GM23338 (cell line): Measurements from ENCODE around the gene RFX3. TPM values are rescaled to one million over a fixed set of nuclear protein-coding genes. Genes with fewer than 3 reads are reported as not detected.

Experiments
- ATAC-seq: fragments of 200-7000 bp; cut with Tn5 transposase; 3 replicates; pipeline ENCODE4 v1.9.1; 2020
- DNase-seq: peaks from one replicate; pipeline ENCODE4 v3.0.0-alpha.2; 2015; ENCODE audit warnings: low spot score
- H2AFZ ChIP-seq: fragments of 200-600 bp; sonication (generic); 2 replicates; pipeline ENCODE4 v1.8.0; 2016; ENCODE audit warnings: antibody characterized with exemption, mild to moderate bottlenecking, moderate library complexity
- H3F3A ChIP-seq: fragments of 200-600 bp; sonication (generic); replicated peaks from 2 replicates; pipeline ENCODE4 v1.8.0; 2017; ENCODE audit warnings: antibody characterized with exemption, mixed run types, low read depth
- H3K27ac ChIP-seq: fragments of 200-600 bp; sonication (generic); 2 replicates; pipeline ENCODE4 v1.6.1; 2016; ENCODE audit warnings: low read depth
- H3K27me3 ChIP-seq: fragments of 200-600 bp; sonication (generic); 2 replicates; pipeline ENCODE4 v1.8.0; 2016; ENCODE audit warnings: mild to moderate bottlenecking, mixed run types, moderate library complexity; ENCODE audit not compliant: insufficient read depth
- H3K36me3 ChIP-seq: fragments of 200-600 bp; sonication (generic); 2 replicates; pipeline ENCODE4 v1.8.0; 2016; ENCODE audit warnings: mild to moderate bottlenecking; ENCODE audit not compliant: insufficient read depth
- H3K4me1 ChIP-seq: fragments of 200-600 bp; sonication (generic); 2 replicates; pipeline ENCODE4 v1.8.0; 2016; ENCODE audit warnings: mild to moderate bottlenecking, moderate library complexity; ENCODE audit not compliant: insufficient read depth
- H3K4me2 ChIP-seq: fragments of 200-600 bp; sonication (generic); 2 replicates; pipeline ENCODE4 v1.7.1; 2017; ENCODE audit warnings: mixed run types
- H3K4me3 ChIP-seq: fragments of 200-600 bp; sonication (generic); 2 replicates; pipeline ENCODE4 v1.6.1; 2016; ENCODE audit warnings: mixed run types
- H3K79me2 ChIP-seq: fragments of 200-600 bp; sonication (generic); replicated peaks from 2 replicates; pipeline ENCODE4 v1.8.0; 2017; ENCODE audit warnings: mild to moderate bottlenecking; ENCODE audit not compliant: insufficient read depth
- H3K9me2 ChIP-seq: fragments of 200-600 bp; sonication (generic); 2 replicates; pipeline ENCODE4 v1.8.0; 2017; ENCODE audit not compliant: insufficient read depth
- H4K20me1 ChIP-seq: fragments of 200-600 bp; sonication (generic); replicated peaks from 2 replicates; pipeline ENCODE4 v1.8.0; 2017; ENCODE audit warnings: mild to moderate bottlenecking; ENCODE audit not compliant: insufficient read depth
- H3K27ac Mint-ChIP-seq: 2 replicates; pipeline ENCODE4 v1.8.0; 2020; ENCODE audit warnings: inconsistent platforms, mild to moderate bottlenecking, moderate library complexity, mixed read lengths
- H3K27me3 Mint-ChIP-seq: 3 replicates; pipeline ENCODE4 v1.8.0; 2022; ENCODE audit warnings: low read depth, mild to moderate bottlenecking, moderate library complexity, mixed read lengths, inconsistent platforms; ENCODE audit not compliant: insufficient read depth, poor library complexity
- H3K36me3 Mint-ChIP-seq: 3 replicates; pipeline ENCODE4 v1.8.0; 2021; ENCODE audit warnings: low read depth, mild to moderate bottlenecking, inconsistent platforms, moderate library complexity, mixed read lengths
- H3K4me1 Mint-ChIP-seq: 3 replicates; pipeline ENCODE4 v1.8.0; 2020; ENCODE audit warnings: mild to moderate bottlenecking, inconsistent platforms, mixed read lengths
- H3K4me3 Mint-ChIP-seq: 3 replicates; pipeline ENCODE4 v1.8.0; 2021; ENCODE audit warnings: moderate library complexity, mild to moderate bottlenecking, inconsistent platforms, mixed read lengths
- H3K9me3 Mint-ChIP-seq: 3 replicates; pipeline ENCODE4 v1.8.0; 2020; ENCODE audit warnings: moderate library complexity, mild to moderate bottlenecking, inconsistent platforms, mixed read lengths
- CREB1 ChIP-seq: fragments of 250-450 bp; sonication (Bioruptor Pico); IDR thresholded peaks from 2 replicates; pipeline ENCODE4 v1.5.0; 2020; ENCODE audit warnings: low read depth, mild to moderate bottlenecking, moderate library complexity
- CTCF ChIP-seq, 2 experiments: fragments of 200-600 bp in 1 of 2; sonication (generic) in 1 of 2; conservative IDR thresholded peaks; 2 replicates each; pipeline versions ENCODE4 v1.5.1 to v1.6.1; 2016 to 2017; ENCODE audit warnings: antibody characterized with exemption in 2 of 2, low read depth in 2 of 2, mild to moderate bottlenecking in 2 of 2, moderate library complexity in 1 of 2
- ETS1 ChIP-seq: IDR thresholded peaks from 2 replicates; pipeline ENCODE4 v1.6.1; 2016; ENCODE audit warnings: antibody characterized with exemption
- EZH2 ChIP-seq: fragments of 200-600 bp; sonication (generic); IDR thresholded peaks from one replicate; pipeline ENCODE4 v1.8.0; 2017; ENCODE audit warnings: antibody characterized with exemption, mild to moderate bottlenecking, low read depth; ENCODE audit not compliant: unreplicated experiment
- EZH2phosphoT487 ChIP-seq: fragments of 200-600 bp; sonication (generic); IDR thresholded peaks from one replicate; pipeline ENCODE4 v1.8.1; 2018; ENCODE audit warnings: antibody characterized with exemption; ENCODE audit not compliant: unreplicated experiment
- JUNB ChIP-seq: IDR thresholded peaks from one replicate; pipeline ENCODE4 v1.6.1; 2016; ENCODE audit warnings: antibody characterized with exemption; ENCODE audit not compliant: unreplicated experiment
- NANOG ChIP-seq: IDR thresholded peaks from 2 replicates; pipeline ENCODE4 v1.6.1; 2016; ENCODE audit warnings: antibody characterized with exemption, borderline replicate concordance
- POLR2AphosphoS5 ChIP-seq: IDR thresholded peaks from 2 replicates; pipeline ENCODE4 v1.6.1; 2016; ENCODE audit warnings: antibody characterized with exemption, low read depth
- REST ChIP-seq: IDR thresholded peaks from one replicate; pipeline ENCODE4 v1.6.1; 2018; ENCODE audit warnings: antibody characterized with exemption; ENCODE audit not compliant: unreplicated experiment
- STAT1 ChIP-seq: IDR thresholded peaks from one replicate; pipeline ENCODE4 v1.6.1; 2016; ENCODE audit warnings: antibody characterized with exemption; ENCODE audit not compliant: unreplicated experiment
- ZNF114 ChIP-seq: fragments of 250-450 bp; sonication (Bioruptor Pico); IDR thresholded peaks from 2 replicates; pipeline ENCODE4 v1.5.0; 2020; ENCODE audit warnings: mild to moderate bottlenecking, moderate library complexity
- ZNF331 ChIP-seq: fragments of 250-450 bp; sonication (Bioruptor Pico); IDR thresholded peaks from 2 replicates; pipeline ENCODE4 v1.5.0; 2020; ENCODE audit warnings: low read depth, mild to moderate bottlenecking, moderate library complexity
- ZNF462 ChIP-seq: fragments of 250-450 bp; sonication (Bioruptor Pico); IDR thresholded peaks from 2 replicates; pipeline ENCODE4 v1.5.0; 2020; ENCODE audit warnings: mild to moderate bottlenecking, moderate library complexity
- polyA plus RNA-seq: library from polyadenylated mRNA; unstranded; fragments of >200 nt; fragmentation: Nextera tagmentation; extraction: Ambion mirVana; gene quantifications from 2 replicates; pipeline ENCODE4 v1.2.1, GENCODE V29; 2016
- total RNA-seq: library from RNA; depleted of rRNA; stranded (reverse); fragments of >200 nt; shearing (Covaris generic); gene quantifications from 2 replicates; pipeline ENCODE4 v1.2.3, GENCODE V29; 2014

Gene RFX3
- total and polyA plus RNA-seq, 2 experiments from 2014 or later: 9.8 to 22.1 TPM

GRCh38 chr9:3497401-3497800, 28.4 kb downstream of the RFX3 start:
- Histone ChIP-seq H2AFZ (no peak overlapping the region), H3K27ac (no peak overlapping the region), H3F3A (no peaks in the 10 kb centered on the region), H3K36me3 (no peaks in the 10 kb centered on the region), H4K20me1 (no peaks in the 10 kb centered on the region), H3K9me2 (no peaks in the 10 kb centered on the region), H3K27me3 (no peaks in the 10 kb centered on the region), H3K79me2 (peaks cover 26% of the 10 kb centered on the region), H3K4me2 (no peak overlapping the region), H3K4me3 (no peak overlapping the region), H3K4me1 (peaks cover 20% of the 10 kb centered on the region)
- Mint-ChIP-seq H3K4me3 (no peak overlapping the region), H3K4me1 (peaks cover 16% of the 10 kb centered on the region), H3K9me3 (no peaks in the 10 kb centered on the region), H3K27me3 (no peaks in the 10 kb centered on the region), H3K36me3 (no peaks in the 10 kb centered on the region), H3K27ac (no peak overlapping the region)
- DNase-seq (no peak), ATAC-seq (no peak)
- TF ChIP-seq EZH2phosphoT487: no peak
- no peak for TF ChIP-seq ZNF462 (CRISPR knock-in tag)
- no peak for TF ChIP-seq CTCF (conservative IDR thresholded peaks at IDR 0.05; ENCODE audit: low read depth in 2 of 2)
- no peak for TF ChIP-seq JUNB
- TF ChIP-seq ZNF331 (CRISPR knock-in tag): no peak
- TF ChIP-seq CREB1 (CRISPR knock-in tag): no peak
- TF ChIP-seq ZNF114: no peak
- TF ChIP-seq STAT1: no peak
- no peak for TF ChIP-seq POLR2AphosphoS5
- no peak for TF ChIP-seq EZH2
- TF ChIP-seq ETS1: no peak
- no peak for TF ChIP-seq NANOG
- TF ChIP-seq REST: no peak
